ENCODE results near the gene PARD3. TPM values are rescaled to one million over a fixed set of nuclear protein-coding genes. Genes with fewer than 3 reads are reported as not detected.

Gene PARD3
- total RNA-seq, 1 donor from 2014 or later, result 22.9 TPM

DNA sequence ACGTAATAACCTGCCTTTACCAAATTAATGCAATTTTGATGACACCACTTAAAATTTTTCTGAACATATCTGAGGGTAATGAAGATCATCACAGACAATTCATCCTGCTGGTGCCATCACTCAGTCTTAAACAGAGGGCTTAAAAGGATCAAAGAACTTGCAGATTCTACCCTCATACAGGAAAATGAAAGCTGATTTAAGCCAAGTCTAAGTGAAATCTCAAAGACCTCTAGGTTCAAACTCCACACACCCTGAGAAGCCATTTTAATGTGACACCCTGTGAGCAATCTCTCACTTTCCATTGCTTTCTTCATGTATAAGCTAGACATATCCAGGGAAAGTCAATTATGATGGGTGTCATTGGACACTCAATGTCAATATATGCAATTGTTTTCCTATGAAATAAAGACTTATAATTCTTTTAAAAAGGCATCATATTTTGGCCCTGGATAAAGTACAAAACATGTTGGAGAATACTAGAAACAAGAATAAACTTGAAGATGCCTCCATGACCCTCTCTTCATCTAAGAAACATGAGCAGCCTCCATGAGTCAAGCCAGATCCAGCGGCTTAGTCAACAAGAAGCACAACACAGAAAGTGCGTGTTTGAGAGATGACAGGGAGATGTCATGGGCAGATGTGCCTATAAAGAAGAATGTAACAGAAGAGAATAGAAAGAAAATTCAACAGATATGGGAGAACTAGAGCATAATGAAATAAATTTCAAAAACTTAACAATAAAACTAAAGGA, 291.9 kb downstream of the PARD3 start:
- TF ChIP-seq, protein P1, sequence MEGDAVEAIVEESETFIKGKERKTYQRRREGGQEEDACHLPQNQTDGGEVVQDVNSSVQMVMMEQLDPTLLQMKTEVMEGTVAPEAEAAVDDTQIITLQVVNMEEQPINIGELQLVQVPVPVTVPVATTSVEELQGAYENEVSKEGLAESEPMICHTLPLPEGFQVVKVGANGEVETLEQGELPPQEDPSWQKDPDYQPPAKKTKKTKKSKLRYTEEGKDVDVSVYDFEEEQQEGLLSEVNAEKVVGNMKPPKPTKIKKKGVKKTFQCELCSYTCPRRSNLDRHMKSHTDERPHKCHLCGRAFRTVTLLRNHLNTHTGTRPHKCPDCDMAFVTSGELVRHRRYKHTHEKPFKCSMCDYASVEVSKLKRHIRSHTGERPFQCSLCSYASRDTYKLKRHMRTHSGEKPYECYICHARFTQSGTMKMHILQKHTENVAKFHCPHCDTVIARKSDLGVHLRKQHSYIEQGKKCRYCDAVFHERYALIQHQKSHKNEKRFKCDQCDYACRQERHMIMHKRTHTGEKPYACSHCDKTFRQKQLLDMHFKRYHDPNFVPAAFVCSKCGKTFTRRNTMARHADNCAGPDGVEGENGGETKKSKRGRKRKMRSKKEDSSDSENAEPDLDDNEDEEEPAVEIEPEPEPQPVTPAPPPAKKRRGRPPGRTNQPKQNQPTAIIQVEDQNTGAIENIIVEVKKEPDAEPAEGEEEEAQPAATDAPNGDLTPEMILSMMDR (IDR thresholded peaks at IDR 0.05; ENCODE audit: partially characterized antibody, unreplicated experiment), result no peak
- Mint-ChIP-seq H3K4me1 (ENCODE audit: low read depth, unreplicated experiment) (peaks cover 12% of the 10 kb centered on the region), H3K27me3 (ENCODE audit: unreplicated experiment) (no peaks in the 10 kb centered on the region), H3K9me3 (ENCODE audit: unreplicated experiment) (no peaks in the 10 kb centered on the region), H3K36me3 (ENCODE audit: unreplicated experiment) (no peaks in the 10 kb centered on the region), H3K27ac (ENCODE audit: unreplicated experiment) (no peak overlapping the region), H3K4me3 (ENCODE audit: unreplicated experiment) (no peak overlapping the region)
- no peak for DNase-seq

DNA sequence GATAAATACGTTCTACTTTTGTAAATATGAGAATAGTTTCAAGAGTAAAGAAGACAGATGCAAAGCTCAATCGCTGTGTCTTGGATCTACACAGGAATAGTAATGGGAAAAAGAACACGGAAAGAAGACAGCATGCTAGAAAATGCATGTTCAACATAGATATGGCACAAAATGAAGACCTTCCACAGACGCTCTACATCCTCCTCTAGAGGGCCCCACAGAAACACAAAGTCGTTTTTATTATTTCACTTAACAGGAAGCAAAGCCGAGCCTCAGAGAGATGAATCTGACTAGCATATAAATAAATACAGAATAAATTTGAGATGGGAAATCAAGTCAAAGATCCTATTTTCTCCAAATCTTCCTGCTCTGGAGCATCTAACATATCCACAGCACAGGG, 292.6 kb downstream of the PARD3 start:
- Mint-ChIP-seq H3K36me3 (ENCODE audit: unreplicated experiment) (no peaks in the 10 kb centered on the region), H3K9me3 (ENCODE audit: unreplicated experiment) (no peaks in the 10 kb centered on the region), H3K27ac (ENCODE audit: unreplicated experiment) (no peak overlapping the region), H3K27me3 (ENCODE audit: unreplicated experiment) (no peaks in the 10 kb centered on the region), H3K4me1 (ENCODE audit: low read depth, unreplicated experiment) (peaks cover 10% of the 10 kb centered on the region), H3K4me3 (ENCODE audit: unreplicated experiment) (no peak overlapping the region)
- TF ChIP-seq, protein P1 (IDR thresholded peaks at IDR 0.05; ENCODE audit: partially characterized antibody, unreplicated experiment), result no peak
- no peak for DNase-seq

DNA sequence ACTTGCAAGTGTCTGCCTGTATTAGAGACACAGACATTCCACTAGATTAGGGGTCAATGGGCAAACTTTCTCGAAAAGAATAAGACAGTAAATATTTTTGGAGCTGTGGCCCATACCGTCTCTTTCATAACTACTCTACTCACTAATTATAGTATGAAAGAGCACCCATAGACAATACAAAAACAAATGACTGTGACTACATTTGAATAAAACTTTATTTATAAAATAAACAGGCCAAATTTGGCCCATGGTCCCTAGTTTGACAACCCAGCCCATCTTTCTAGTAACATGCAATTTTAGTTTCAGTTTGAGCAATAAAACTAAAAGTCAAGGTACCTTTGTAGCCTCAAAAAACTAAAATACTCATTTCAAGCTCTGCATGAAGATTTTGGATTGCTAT, 294.6 kb downstream of the PARD3 start:
- Mint-ChIP-seq H3K27ac (ENCODE audit: unreplicated experiment) (no peak overlapping the region), H3K4me3 (ENCODE audit: unreplicated experiment) (no peak overlapping the region), H3K36me3 (ENCODE audit: unreplicated experiment) (no peaks in the 10 kb centered on the region), H3K9me3 (ENCODE audit: unreplicated experiment) (no peaks in the 10 kb centered on the region), H3K4me1 (ENCODE audit: low read depth, unreplicated experiment) (peaks cover 6% of the 10 kb centered on the region), H3K27me3 (ENCODE audit: unreplicated experiment) (no peaks in the 10 kb centered on the region)
- TF ChIP-seq, protein P1 (IDR thresholded peaks at IDR 0.05; ENCODE audit: partially characterized antibody, unreplicated experiment), result no peak
- no peak for DNase-seq

DNA sequence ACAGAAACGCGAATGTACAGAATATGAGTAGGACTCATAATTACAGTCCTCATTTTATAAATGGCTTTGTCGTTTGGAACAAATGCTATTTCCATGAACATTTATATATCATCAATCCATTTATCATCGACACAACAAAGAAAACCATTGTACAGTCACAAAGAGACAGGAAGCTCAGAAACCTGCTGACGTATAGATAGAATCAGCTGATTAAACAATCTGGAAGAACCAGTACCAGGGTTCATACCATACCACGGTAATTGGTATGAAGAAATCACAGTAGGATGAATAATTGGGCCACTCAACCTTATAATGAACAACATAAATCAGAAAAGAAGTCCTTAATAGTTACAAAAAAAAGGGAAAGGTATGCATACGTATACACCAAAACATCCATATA, 295.0 kb downstream of the PARD3 start:
- H3K9me3 Mint-ChIP-seq (ENCODE audit: unreplicated experiment), result no peaks in the 10 kb centered on the region
- no peaks in the 10 kb centered on the region for H3K27me3 Mint-ChIP-seq (ENCODE audit: unreplicated experiment)
- H3K4me1 Mint-ChIP-seq (ENCODE audit: low read depth, unreplicated experiment), result peaks cover 6% of the 10 kb centered on the region
- H3K27ac Mint-ChIP-seq (ENCODE audit: unreplicated experiment), result no peak overlapping the region
- no peaks in the 10 kb centered on the region for H3K36me3 Mint-ChIP-seq (ENCODE audit: unreplicated experiment)
- no peak for DNase-seq
- TF ChIP-seq, protein P1 (IDR thresholded peaks at IDR 0.05; ENCODE audit: partially characterized antibody, unreplicated experiment), result no peak
- H3K4me3 Mint-ChIP-seq (ENCODE audit: unreplicated experiment), result no peak overlapping the region

DNA sequence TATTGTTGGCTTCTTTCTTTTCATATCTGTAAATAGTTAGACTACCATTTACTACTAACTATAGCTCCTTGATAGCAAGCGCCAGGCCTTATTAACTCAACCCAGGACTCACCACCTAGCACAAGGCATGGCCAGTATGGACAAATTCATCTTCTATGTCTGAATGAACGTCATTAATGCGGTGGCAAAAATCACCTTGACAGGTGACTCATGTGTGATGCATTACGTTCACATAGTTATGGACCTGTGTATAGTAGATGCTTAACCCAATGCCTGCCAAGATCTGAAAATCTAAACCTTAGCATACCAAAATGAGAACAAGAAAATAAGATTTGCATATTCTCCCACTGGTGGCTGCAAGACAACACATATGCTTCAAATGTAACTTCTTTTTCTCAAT, 300.8 kb downstream of the PARD3 start:
- no peaks in the 10 kb centered on the region for H3K4me1 Mint-ChIP-seq (ENCODE audit: low read depth, unreplicated experiment)
- H3K9me3 Mint-ChIP-seq (ENCODE audit: unreplicated experiment), result peaks cover 1% of the 10 kb centered on the region
- no peak for DNase-seq
- no peaks in the 10 kb centered on the region for H3K36me3 Mint-ChIP-seq (ENCODE audit: unreplicated experiment)
- H3K27ac Mint-ChIP-seq (ENCODE audit: unreplicated experiment), result no peak overlapping the region
- TF ChIP-seq, protein P1 (IDR thresholded peaks at IDR 0.05; ENCODE audit: partially characterized antibody, unreplicated experiment), result no peak
- H3K4me3 Mint-ChIP-seq (ENCODE audit: unreplicated experiment), result no peak overlapping the region
- H3K27me3 Mint-ChIP-seq (ENCODE audit: unreplicated experiment), result no peaks in the 10 kb centered on the region
